Stomach (tissue), 9 donors: ENCODE measurements around the gene IL32. TPM values are rescaled to one million over a fixed set of nuclear protein-coding genes. Genes with fewer than 3 reads are reported as not detected.
"Not testable (repeated sequence)": the region's sequence is repeated elsewhere in the genome, so short reads cannot be mapped to it uniquely, and the experiment has no call there.

Experiments
- DNase-seq, 2 donors: peaks; one replicate each; pipeline versions ENCODE4 v3.0.0 to v3.0.0-alpha.2; 2013 to 2019
- H3K27ac ChIP-seq, 5 donors: fragments of 200-600 bp in 4 of 5; sonication (generic) in 4 of 5; one replicate each; pipeline ENCODE4 v1.5.1; 2013 to 2019; ENCODE audit warnings: mild to moderate bottlenecking in 1 of 5, moderate library complexity in 1 of 5
- H3K27me3 ChIP-seq, 3 donors: fragments of 200-600 bp; sonication (generic); one replicate each; pipeline ENCODE4 v1.5.1; 2017 to 2019; ENCODE audit warnings: mixed run types in 1 of 3
- H3K36me3 ChIP-seq, 4 donors: fragments of 200-600 bp; sonication (generic); 1 replicate in 3 of 4; 2 replicates in 1 of 4; pipeline ENCODE4 v1.5.1; 2016 to 2019
- H3K4me1 ChIP-seq, 4 donors: fragments of 200-600 bp; sonication (generic); one replicate each; pipeline ENCODE4 v1.5.1; 2016 to 2019
- H3K4me3 ChIP-seq, 4 donors: fragments of 200-600 bp; sonication (generic) in 3 of 4; one replicate each; pipeline ENCODE4 v1.5.1; 2016 to 2019; ENCODE audit warnings: mild to moderate bottlenecking in 1 of 4
- H3K9me3 ChIP-seq, 4 donors: fragments of 200-600 bp; sonication (generic); one replicate each; pipeline ENCODE4 v1.5.1; 2016 to 2019
- EP300 ChIP-seq: sonication (generic); formaldehyde crosslinking; IDR thresholded peaks from one replicate; pipeline ENCODE4 v1.6.1; 2017; ENCODE audit warnings: antibody characterized with exemption
- POLR2A ChIP-seq, 4 donors: fragments of 450-650 bp; IDR thresholded peaks; one replicate each; pipeline ENCODE4 v1.6.1; 2016; ENCODE audit warnings: antibody characterized with exemption in 4 of 4, control low read depth in 2 of 4, mild to moderate bottlenecking in 1 of 4, moderate library complexity in 1 of 4
- POLR2AphosphoS5 ChIP-seq, 3 donors: sonication (generic); formaldehyde crosslinking; IDR thresholded peaks; one replicate each; pipeline ENCODE4 v1.6.1; 2016; ENCODE audit warnings: antibody characterized with exemption in 3 of 3
- WGBS, 5 donors: extraction: QIAGEN DNeasy Blood & Tissue Kit in 3 of 5; methylation state at CpG; one replicate each; pipeline versions ENCODE4 v1.1.5 to v1.1.7; 2013 to 2018; 5-methylcytosine and 5-hydroxymethylcytosine counted together
- intact Hi-C: fragments of 100-400 bp; cut with DNase I; formaldehyde crosslinking; loops from one replicate; pipeline ENCODE4 v1.15.1; 2023; ENCODE audit warnings: low total_unique reads
- polyA plus RNA-seq, 3 donors: library from polyadenylated mRNA; stranded (reverse); fragments of 200-250 nt; gene quantifications; one replicate each; pipeline ENCODE4 v1.2.3, GENCODE V29; 2013
- total RNA-seq, 5 donors: library from RNA; depleted of rRNA; stranded (reverse); fragments of >200 nt; gene quantifications; one replicate each; pipeline versions ENCODE4 v1.1.0 to v1.2.3, GENCODE V29; 2014 to 2016
- TF ChIP-seq, protein P1 (sequence below), 7 experiments: fragments of 450-650 bp in 4 of 7; fragments of 200-600 bp in 3 of 7; sonication (generic) in 3 of 7; IDR thresholded peaks; one replicate each; pipeline ENCODE4 v1.5.1; 2016 to 2019; ENCODE audit warnings: antibody characterized with exemption in 7 of 7, control low read depth in 2 of 7, mild to moderate bottlenecking in 1 of 7
- donor health status: healthy with polysubstance abuse.
- donor health status: Bipolar disorder and iron deficiency.
- donor health status: healthy.

Gene IL32
- total and polyA plus RNA-seq, 8 donors = 9.9 to 504 (median 75.7) TPM

DNA sequence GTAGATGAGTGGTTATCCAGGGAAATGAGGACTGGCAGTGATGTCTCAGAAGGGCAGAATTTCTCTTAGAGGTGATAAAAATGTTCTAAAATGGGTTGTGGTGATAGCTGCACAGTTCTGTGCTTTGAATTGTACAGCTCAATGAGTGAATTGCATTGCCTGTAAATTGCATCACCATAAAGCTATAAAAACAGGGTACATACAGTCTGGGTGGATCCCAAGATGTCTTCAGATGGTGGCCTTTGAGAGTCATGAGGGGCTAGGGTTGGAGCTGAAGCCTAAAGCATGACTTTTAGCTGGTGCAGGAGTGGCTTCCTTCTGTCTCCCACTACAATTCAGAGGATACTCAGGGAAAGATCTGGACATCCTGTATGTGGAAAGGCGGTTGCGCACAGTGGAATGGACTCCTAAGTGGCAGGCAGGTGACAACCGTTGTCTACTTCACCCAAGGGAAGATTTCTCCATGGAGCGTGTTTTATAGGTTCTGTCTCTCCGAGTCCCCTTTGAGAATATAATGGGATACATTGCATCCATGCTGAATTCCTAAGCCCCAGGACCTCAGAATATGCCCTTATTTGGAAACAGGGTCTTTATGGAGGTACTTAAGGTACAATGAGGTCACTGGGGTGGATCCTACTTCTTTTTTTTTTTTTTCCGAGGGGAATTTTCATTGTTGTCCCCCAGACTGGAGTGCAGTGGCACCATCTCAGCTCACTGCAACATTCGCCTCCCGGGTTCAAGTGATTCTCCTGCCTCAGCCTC is 1.6 kb upstream of the IL32 start:
- no peak for DNase-seq
- TF ChIP-seq POLR2A (IDR thresholded peaks at IDR 0.05) (no peak), POLR2AphosphoS5 (IDR thresholded peaks at IDR 0.05) (no peak), EP300 (no peak)
- TF ChIP-seq, protein P1, sequence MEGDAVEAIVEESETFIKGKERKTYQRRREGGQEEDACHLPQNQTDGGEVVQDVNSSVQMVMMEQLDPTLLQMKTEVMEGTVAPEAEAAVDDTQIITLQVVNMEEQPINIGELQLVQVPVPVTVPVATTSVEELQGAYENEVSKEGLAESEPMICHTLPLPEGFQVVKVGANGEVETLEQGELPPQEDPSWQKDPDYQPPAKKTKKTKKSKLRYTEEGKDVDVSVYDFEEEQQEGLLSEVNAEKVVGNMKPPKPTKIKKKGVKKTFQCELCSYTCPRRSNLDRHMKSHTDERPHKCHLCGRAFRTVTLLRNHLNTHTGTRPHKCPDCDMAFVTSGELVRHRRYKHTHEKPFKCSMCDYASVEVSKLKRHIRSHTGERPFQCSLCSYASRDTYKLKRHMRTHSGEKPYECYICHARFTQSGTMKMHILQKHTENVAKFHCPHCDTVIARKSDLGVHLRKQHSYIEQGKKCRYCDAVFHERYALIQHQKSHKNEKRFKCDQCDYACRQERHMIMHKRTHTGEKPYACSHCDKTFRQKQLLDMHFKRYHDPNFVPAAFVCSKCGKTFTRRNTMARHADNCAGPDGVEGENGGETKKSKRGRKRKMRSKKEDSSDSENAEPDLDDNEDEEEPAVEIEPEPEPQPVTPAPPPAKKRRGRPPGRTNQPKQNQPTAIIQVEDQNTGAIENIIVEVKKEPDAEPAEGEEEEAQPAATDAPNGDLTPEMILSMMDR (IDR thresholded peaks at IDR 0.05) = no peak
- Histone ChIP-seq H3K9me3 (no peaks in the 10 kb centered on the region), H3K27me3 (no peaks in the 10 kb centered on the region), H3K4me1 (peaks cover 16 to 50% (median 27%) of the 10 kb centered on the region in 4 donors), H3K27ac (peak overlapping the region in 1 of 5 donors; percentile 76), H3K4me3 (no peak overlapping the region), H3K36me3 (peaks cover 0 to 4% (median 0%) of the 10 kb centered on the region in 4 donors)
- 92 to 96% (median 93%) methylated on average over 8 of the region's 8 CpGs for WGBS, 5 donors
- intact Hi-C loops = no loop called here

DNA sequence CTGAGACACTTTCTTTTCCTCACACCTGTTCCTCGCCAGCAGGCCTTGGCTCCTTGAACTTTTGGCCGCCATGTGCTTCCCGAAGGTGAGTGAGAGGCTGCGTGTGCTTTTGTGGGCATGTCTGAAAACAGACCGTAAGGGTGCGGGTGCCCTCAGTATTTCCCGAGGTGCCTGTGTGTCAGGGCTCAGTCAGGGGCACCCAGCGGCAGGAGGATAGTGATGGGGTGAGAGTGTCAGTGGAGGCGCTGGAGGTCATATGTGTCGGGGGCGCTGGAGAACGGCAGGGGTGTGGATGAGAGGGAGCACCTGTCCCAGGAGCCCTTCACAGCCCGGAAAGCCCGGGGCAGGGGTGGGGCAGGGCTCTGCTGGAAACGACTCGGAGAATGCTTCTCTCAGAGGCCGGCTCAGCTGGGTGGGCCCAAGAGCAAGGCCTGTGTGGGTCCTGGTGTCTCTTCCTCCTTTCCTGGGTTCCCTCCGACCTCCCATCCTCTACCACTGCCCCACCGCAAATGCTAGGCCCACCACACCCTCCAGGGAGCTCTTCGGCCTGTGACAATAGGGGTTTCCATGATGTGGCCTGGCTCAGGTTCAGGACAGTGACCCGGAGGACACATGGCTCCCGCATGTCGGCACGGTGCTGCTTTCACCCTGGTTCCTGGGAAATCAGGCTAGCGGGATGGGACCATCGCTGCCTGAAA is 451 bp downstream of the IL32 start:
- intact Hi-C loops = no loop called here
- Histone ChIP-seq H3K27me3 (no peaks in the 10 kb centered on the region), H3K27ac (peak overlapping the region; percentile 11 to 76 (median 73)), H3K4me1 (peaks cover 6 to 35% (median 17%) of the 10 kb centered on the region in 4 donors), H3K36me3 (peaks cover 0 to 10% (median 2%) of the 10 kb centered on the region in 4 donors), H3K4me3 (peak overlapping the region; percentile 18 to 50 (median 39)), H3K9me3 (no peaks in the 10 kb centered on the region)
- WGBS, 5 donors = 56 to 72% (median 69%) methylated on average over 20 to 26 of the region's 26 CpGs
- TF ChIP-seq, protein P1 (IDR thresholded peaks at IDR 0.05) = no peak
- TF ChIP-seq POLR2AphosphoS5 (IDR thresholded peaks at IDR 0.05) (no peak), POLR2A (IDR thresholded peaks at IDR 0.05) (no peak), EP300 (no peak)
- DNase-seq = no peak

DNA sequence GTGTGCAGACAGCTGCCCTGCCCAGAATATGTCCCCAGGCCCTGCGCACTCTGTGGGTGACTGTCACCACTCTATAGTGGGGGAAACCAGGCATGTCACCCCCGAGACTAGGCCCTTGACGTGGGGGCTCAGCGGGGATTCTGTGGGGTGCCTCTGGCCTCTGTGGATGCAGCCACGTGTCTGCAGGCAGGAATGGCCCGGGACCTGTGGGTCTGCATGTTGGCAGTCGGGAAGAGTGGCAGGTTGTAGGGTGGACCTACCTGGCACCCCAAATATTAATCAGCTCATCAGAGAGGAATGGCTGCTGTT is 954 bp downstream of the IL32 start:
- no peaks in the 10 kb centered on the region for H3K9me3 ChIP-seq
- H3K36me3 ChIP-seq = peaks cover 0 to 10% (median 2%) of the 10 kb centered on the region in 4 donors
- intact Hi-C loops = no loop called here
- peak overlapping the region; percentile 18 to 50 (median 39) for H3K4me3 ChIP-seq
- no peak for TF ChIP-seq EP300
- TF ChIP-seq, protein P1 (IDR thresholded peaks at IDR 0.05) = no peak
- TF ChIP-seq POLR2A (IDR thresholded peaks at IDR 0.05) = no peak
- TF ChIP-seq POLR2AphosphoS5 (IDR thresholded peaks at IDR 0.05) = no peak
- no peak for DNase-seq
- 80 to 98% (median 86%) methylated on average over 7 of the region's 7 CpGs for WGBS, 5 donors
- H3K27me3 ChIP-seq = no peaks in the 10 kb centered on the region
- peaks cover 6 to 35% (median 17%) of the 10 kb centered on the region in 4 donors for H3K4me1 ChIP-seq
- peak overlapping the region in 4 of 5 donors; percentile 61 to 76 (median 74) for H3K27ac ChIP-seq

DNA sequence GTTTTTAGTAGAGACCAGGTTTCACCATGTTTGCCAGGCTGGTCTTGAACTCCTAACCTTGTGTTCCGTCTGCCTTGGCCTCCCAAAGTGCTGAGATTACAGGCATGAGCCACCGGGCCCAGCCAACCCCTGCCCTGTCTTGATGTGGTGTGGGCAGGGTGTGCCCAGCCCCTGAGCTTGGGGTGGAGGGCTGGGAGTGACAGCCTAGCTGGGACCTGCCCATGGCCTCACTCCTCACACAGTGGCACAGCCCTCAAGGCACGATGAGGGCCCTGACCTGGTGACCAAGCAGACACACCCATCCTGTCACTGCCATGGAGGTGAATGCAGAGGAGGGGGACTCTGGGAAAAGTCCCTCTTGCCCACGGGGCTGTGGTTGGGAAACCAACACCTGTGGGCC is 3.0 kb downstream of the IL32 start:
- peak in 1 of 2 donors; percentile 32 for DNase-seq
- 30 to 53% (median 49%) methylated on average over 3 to 4 of the region's 4 CpGs for WGBS, 5 donors
- peak overlapping the region in 1 of 4 donors; percentile 50 for H3K4me3 ChIP-seq
- peaks cover 6 to 37% (median 17%) of the 10 kb centered on the region in 4 donors for H3K4me1 ChIP-seq
- H3K27me3 ChIP-seq = peaks cover 0 to under 1% (median 0%) of the 10 kb centered on the region in 3 donors
- no peak for TF ChIP-seq POLR2AphosphoS5 (IDR thresholded peaks at IDR 0.05)
- no peak for TF ChIP-seq EP300
- TF ChIP-seq, protein P1 (IDR thresholded peaks at IDR 0.05) = no peak
- TF ChIP-seq POLR2A (IDR thresholded peaks at IDR 0.05) = no peak
- no peaks in the 10 kb centered on the region for H3K9me3 ChIP-seq
- H3K36me3 ChIP-seq = peaks cover 0 to 10% (median 2%) of the 10 kb centered on the region in 4 donors
- H3K27ac ChIP-seq = peak overlapping the region in 1 of 5 donors; percentile 29
- intact Hi-C loops = no loop called here

DNA sequence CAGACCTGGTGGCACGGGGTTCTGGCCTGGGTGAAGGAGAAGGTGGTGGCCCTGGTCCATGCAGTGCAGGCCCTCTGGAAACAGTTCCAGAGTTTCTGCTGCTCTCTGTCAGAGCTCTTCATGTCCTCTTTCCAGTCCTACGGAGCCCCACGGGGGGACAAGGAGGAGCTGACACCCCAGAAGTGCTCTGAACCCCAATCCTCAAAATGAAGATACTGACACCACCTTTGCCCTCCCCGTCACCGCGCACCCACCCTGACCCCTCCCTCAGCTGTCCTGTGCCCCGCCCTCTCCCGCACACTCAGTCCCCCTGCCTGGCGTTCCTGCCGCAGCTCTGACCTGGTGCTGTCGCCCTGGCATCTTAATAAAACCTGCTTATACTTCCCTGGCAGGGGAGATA is 3.7 kb downstream of the IL32 start:
- H3K27me3 ChIP-seq, DNase-seq, H3K27ac ChIP-seq, H3K4me3 ChIP-seq, intact Hi-C loops, H3K9me3 ChIP-seq: not testable (repeated sequence)
- 80 to 90% (median 85%) methylated on average over 8 to 10 of the region's 11 CpGs for WGBS, 5 donors
- peaks cover 6 to 44% (median 17%) of the 10 kb centered on the region in 4 donors for H3K4me1 ChIP-seq
- peaks cover 0 to 10% (median 2%) of the 10 kb centered on the region in 4 donors for H3K36me3 ChIP-seq
